ENCODE data around the gene FCER2. TPM values are rescaled to one million over a fixed set of nuclear protein-coding genes. Genes with fewer than 3 reads are reported as not detected.

The FCER2 gene
- total and polyA plus RNA-seq, 4 donors: 0.14 TPM; not detected in 3

GRCh38 chr19:7742991-7743390 lies 41.1 kb upstream of the FCER2 start:
- H3K4me1 ChIP-seq (ENCODE audit: control insufficient read depth in 4 of 4, insufficient read depth in 4 of 4, low read length in 3 of 4): no peaks in the 10 kb centered on the region
- H3K36me3 ChIP-seq (ENCODE audit: control insufficient read depth in 4 of 4, insufficient read depth in 3 of 4, low read depth in 1 of 4, low read length in 3 of 4): no peaks in the 10 kb centered on the region
- no peak overlapping the region for H3K9ac ChIP-seq (ENCODE audit: low read depth in 1 of 2, low read length in 2 of 2)
- H3K4me3 ChIP-seq (ENCODE audit: low read depth in 1 of 3, low read length in 3 of 3): no peak overlapping the region
- no peak overlapping the region for H3K27ac ChIP-seq (ENCODE audit: low read depth in 1 of 2, low read length in 2 of 2)
- DNase-seq (ENCODE audit: low spot score): no peak
- WGBS: 78% methylated on average over 11 of the region's 11 CpGs
- TF ChIP-seq, protein P1, sequence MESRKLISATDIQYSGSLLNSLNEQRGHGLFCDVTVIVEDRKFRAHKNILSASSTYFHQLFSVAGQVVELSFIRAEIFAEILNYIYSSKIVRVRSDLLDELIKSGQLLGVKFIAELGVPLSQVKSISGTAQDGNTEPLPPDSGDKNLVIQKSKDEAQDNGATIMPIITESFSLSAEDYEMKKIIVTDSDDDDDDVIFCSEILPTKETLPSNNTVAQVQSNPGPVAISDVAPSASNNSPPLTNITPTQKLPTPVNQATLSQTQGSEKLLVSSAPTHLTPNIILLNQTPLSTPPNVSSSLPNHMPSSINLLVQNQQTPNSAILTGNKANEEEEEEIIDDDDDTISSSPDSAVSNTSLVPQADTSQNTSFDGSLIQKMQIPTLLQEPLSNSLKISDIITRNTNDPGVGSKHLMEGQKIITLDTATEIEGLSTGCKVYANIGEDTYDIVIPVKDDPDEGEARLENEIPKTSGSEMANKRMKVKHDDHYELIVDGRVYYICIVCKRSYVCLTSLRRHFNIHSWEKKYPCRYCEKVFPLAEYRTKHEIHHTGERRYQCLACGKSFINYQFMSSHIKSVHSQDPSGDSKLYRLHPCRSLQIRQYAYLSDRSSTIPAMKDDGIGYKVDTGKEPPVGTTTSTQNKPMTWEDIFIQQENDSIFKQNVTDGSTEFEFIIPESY (IDR thresholded peaks at IDR 0.05): no peak
- no peak for TF ChIP-seq RXRA (IDR thresholded peaks at IDR 0.05)
- TF ChIP-seq, protein P2, sequence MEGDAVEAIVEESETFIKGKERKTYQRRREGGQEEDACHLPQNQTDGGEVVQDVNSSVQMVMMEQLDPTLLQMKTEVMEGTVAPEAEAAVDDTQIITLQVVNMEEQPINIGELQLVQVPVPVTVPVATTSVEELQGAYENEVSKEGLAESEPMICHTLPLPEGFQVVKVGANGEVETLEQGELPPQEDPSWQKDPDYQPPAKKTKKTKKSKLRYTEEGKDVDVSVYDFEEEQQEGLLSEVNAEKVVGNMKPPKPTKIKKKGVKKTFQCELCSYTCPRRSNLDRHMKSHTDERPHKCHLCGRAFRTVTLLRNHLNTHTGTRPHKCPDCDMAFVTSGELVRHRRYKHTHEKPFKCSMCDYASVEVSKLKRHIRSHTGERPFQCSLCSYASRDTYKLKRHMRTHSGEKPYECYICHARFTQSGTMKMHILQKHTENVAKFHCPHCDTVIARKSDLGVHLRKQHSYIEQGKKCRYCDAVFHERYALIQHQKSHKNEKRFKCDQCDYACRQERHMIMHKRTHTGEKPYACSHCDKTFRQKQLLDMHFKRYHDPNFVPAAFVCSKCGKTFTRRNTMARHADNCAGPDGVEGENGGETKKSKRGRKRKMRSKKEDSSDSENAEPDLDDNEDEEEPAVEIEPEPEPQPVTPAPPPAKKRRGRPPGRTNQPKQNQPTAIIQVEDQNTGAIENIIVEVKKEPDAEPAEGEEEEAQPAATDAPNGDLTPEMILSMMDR (IDR thresholded peaks at IDR 0.05; ENCODE audit: low read depth, low read length, missing input control): no peak
- no peaks in the 10 kb centered on the region for H3K9me3 ChIP-seq (ENCODE audit: control insufficient read depth in 4 of 4, low read length in 3 of 4)
- H3K27me3 ChIP-seq (ENCODE audit: control insufficient read depth in 4 of 4, insufficient read depth in 4 of 4, low read length in 3 of 4): no peaks in the 10 kb centered on the region

DNA sequence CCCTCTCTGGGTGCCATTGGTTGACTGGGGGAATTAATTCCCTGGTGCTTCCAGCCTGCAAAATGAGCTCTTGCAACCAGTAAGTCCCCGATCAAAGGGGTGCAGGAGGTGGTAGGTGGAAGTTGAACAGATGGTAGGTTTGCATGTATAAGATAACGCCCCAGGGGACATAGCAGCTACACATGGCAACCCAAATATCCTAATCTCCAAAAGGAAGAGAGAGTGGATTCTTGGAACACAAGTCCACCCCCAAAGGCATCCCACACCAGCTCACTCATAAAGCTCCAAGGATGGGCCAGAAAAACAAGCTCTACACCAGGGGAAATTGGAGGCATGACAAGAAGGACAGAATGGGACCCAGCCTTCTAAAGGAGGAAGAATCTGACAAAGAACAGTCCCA lies 40.6 kb upstream of the FCER2 start:
- 80% methylated on average over 2 of the region's 2 CpGs for WGBS
- TF ChIP-seq TAF1 (conservative IDR thresholded peaks at IDR 0.05) (no peak), FOXA1 (IDR thresholded peaks at IDR 0.05) (no peak), JUND (IDR thresholded peaks at IDR 0.05) (no peak), HNF4G (IDR thresholded peaks at IDR 0.05) (no peak), RXRA (IDR thresholded peaks at IDR 0.05) (no peak), ATF3 (IDR thresholded peaks at IDR 0.05) (no peak), NR2F2 (IDR thresholded peaks at IDR 0.05) (no peak), RAD21 (IDR thresholded peaks at IDR 0.05) (no peak), SP1 (IDR thresholded peaks at IDR 0.05) (no peak), HNF4A (conservative IDR thresholded peaks at IDR 0.05) (no peak), FOXA2 (IDR thresholded peaks at IDR 0.05) (no peak), EGR1 (IDR thresholded peaks at IDR 0.05; ENCODE audit: low read depth in 2 of 2) (no peak)
- TF ChIP-seq, protein P1 (IDR thresholded peaks at IDR 0.05): no peak
- TF ChIP-seq, protein P3, sequence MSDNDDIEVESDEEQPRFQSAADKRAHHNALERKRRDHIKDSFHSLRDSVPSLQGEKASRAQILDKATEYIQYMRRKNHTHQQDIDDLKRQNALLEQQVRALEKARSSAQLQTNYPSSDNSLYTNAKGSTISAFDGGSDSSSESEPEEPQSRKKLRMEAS (IDR thresholded peaks at IDR 0.05): no peak
- Histone ChIP-seq H3K9me3 (ENCODE audit: control insufficient read depth in 4 of 4, low read length in 3 of 4) (no peaks in the 10 kb centered on the region), H3K27me3 (ENCODE audit: control insufficient read depth in 4 of 4, insufficient read depth in 4 of 4, low read length in 3 of 4) (no peaks in the 10 kb centered on the region), H3K9ac (ENCODE audit: low read depth in 1 of 2, low read length in 2 of 2) (no peak overlapping the region), H3K27ac (ENCODE audit: low read depth in 1 of 2, low read length in 2 of 2) (no peak overlapping the region), H3K36me3 (ENCODE audit: control insufficient read depth in 4 of 4, insufficient read depth in 3 of 4, low read depth in 1 of 4, low read length in 3 of 4) (no peaks in the 10 kb centered on the region), H3K4me3 (ENCODE audit: low read depth in 1 of 3, low read length in 3 of 3) (no peak overlapping the region), H3K4me1 (ENCODE audit: control insufficient read depth in 4 of 4, insufficient read depth in 4 of 4, low read length in 3 of 4) (no peaks in the 10 kb centered on the region)
- no peak for DNase-seq (ENCODE audit: low spot score)

All from liver (tissue), 9 donors.